Urinary bladder (tissue), 4 donors: ENCODE measurements around the gene SLC9A9. TPM values are rescaled to one million over a fixed set of nuclear protein-coding genes. Genes with fewer than 3 reads are reported as not detected.
A peak's percentile ranks its signal among the peaks of the same experiment; 100 is the strongest.

Experiments
- DNase-seq: peaks from one replicate; pipeline ENCODE4 v3.0.0-alpha.2; 2015; ENCODE audit errors: extremely low spot score
- H3K27ac ChIP-seq: one replicate; pipeline ENCODE4 v1.5.1; 2013; ENCODE audit warnings: low read depth, mild to moderate bottlenecking, moderate library complexity
- H3K36me3 ChIP-seq: one replicate; pipeline ENCODE4 v1.6.1; 2013; ENCODE audit warnings: mild to moderate bottlenecking, moderate library complexity; ENCODE audit not compliant: insufficient read depth
- H3K4me1 ChIP-seq: one replicate; pipeline ENCODE4 v1.6.1; 2013; ENCODE audit warnings: mild to moderate bottlenecking, moderate library complexity; ENCODE audit not compliant: insufficient read depth
- H3K4me3 ChIP-seq: one replicate; pipeline ENCODE4 v1.5.1; 2013; ENCODE audit warnings: low read depth, low read length
- WGBS: extraction: QIAGEN DNeasy Blood & Tissue Kit; methylation state at CpG from one replicate; pipeline ENCODE4 v1.1.7; 2013; 5-methylcytosine and 5-hydroxymethylcytosine counted together
- polyA plus RNA-seq: library from polyadenylated mRNA; stranded (reverse); fragments of 200-250 nt; gene quantifications from one replicate; pipeline ENCODE4 v1.2.3, GENCODE V29; 2013
- total RNA-seq: library from RNA; depleted of rRNA; stranded (reverse); fragments of >200 nt; gene quantifications from one replicate; pipeline ENCODE4 v1.2.3, GENCODE V29; 2014
- donor health status: healthy with polysubstance abuse.
- donor health status: healthy.

Gene SLC9A9
- total and polyA plus RNA-seq, 2 donors, result 28.7 to 46.2 TPM

DNA sequence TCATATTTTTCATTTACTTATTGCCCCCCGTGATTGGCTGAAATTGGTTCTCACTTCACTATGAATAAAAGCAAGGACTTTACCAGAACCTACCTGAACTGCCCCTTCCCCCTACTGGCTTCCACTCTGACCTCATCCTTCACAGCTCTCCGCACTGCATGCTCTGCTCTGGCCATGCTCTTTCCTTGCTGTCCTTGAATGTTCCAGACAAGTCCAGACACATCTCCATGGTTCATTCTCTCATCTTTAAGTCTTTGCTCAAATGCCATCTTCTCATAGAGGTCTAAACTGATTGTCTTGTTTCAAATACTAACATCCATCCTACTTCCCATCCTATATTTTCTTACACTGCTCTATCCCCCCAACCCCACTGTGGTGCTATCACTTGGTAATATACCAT, 599.3 kb downstream of the SLC9A9 start:
- H3K27ac ChIP-seq, result no peak overlapping the region
- no peak for DNase-seq
- no peak overlapping the region for H3K4me3 ChIP-seq
- no peaks in the 10 kb centered on the region for H3K4me1 ChIP-seq
- no peaks in the 10 kb centered on the region for H3K36me3 ChIP-seq
- 94% methylated on average over 2 of the region's 2 CpGs for WGBS

DNA sequence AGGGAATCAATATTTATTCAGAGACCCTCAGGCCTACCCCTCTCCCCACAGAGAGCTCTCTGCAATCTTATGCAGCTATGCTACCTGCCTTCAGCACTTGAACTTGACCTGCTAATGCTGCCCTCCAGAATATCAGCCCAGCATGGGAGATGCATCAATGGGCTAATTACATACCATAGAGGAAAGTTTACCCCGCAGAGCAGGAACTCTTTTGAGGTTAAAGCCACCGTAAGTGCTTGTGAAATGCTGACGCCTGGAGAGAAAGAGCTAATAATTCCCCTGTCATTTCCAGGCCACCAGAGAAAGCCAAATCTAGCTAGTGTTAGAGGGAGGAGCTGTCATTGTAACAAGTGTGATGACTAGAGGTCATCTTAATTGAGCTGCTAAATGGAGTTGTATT, 601.2 kb downstream of the SLC9A9 start:
- 82% methylated on average over 3 of the region's 3 CpGs for WGBS
- DNase-seq, result no peak
- H3K4me1 ChIP-seq, result no peaks in the 10 kb centered on the region
- H3K27ac ChIP-seq, result no peak overlapping the region
- no peak overlapping the region for H3K4me3 ChIP-seq
- H3K36me3 ChIP-seq, result no peaks in the 10 kb centered on the region

DNA sequence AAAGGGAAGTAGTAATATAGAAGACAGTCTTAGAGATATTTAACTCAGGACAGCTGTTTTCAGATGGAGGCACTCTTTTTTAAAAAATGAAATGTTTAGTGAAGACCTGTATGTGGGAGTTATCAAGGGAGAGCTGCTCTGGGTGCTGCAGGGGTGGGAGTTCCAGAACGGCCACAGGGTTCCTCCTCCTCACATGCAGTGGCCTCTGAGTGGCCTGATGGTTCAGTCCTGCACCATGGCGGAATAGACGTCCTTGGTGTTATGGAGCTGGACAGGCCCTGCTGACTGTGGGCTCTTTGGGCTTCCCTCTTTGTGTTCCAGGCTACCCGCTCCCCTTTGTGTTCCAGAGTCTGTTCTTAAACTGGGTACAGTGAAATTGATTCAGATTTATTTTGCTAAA, 602.6 kb downstream of the SLC9A9 start:
- H3K27ac ChIP-seq, result no peak overlapping the region
- no peak overlapping the region for H3K4me3 ChIP-seq
- no peaks in the 10 kb centered on the region for H3K36me3 ChIP-seq
- DNase-seq, result no peak
- H3K4me1 ChIP-seq, result no peaks in the 10 kb centered on the region
- WGBS, result 95% methylated on average over 4 of the region's 4 CpGs

DNA sequence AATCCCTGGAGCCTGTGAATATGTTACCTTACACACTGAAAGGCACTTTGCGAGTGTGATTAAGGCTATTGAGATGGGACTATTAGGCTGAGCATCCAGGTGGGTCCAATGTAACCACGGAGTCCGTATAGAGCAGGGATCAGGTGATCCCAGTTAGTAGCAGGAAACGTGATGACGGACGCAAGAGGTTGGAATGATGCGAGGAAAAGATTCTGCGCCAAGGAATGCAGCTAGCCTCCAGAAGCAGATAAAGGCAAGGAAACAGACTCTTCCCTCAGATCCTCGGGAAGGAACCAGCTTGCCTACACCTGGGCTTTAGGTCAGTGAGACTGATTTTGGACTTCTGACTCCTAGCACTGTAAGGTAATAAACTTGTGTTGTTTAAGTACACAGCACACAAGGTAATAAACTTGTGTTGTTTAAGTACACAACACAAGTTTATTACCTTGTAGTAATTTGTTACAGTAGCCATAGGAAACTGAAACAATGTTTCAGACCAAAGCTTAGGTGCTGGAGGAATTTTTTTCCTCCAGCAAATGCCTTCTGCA, 603.7 kb downstream of the SLC9A9 start:
- 88% methylated on average over 9 of the region's 9 CpGs for WGBS
- no peak overlapping the region for H3K27ac ChIP-seq

DNA sequence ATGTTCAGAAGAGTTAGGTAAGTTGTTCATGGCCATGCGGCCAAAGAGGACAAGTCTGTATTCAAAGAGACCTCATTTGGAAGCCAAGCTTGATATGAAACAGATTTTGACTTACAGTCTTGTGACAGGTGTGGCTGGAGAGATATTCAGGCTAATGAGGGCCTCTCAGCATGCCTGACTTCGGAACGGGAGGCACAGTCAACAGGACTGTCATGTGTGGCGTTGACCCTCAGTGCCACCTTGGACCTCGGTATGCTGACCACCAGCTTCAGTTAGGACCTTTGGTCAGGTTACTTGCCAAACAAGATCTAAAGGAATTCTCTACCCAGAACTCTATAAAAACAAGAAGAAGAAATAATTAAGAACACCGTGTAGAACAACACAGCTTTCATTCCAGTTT, 604.6 kb downstream of the SLC9A9 start:
- DNase-seq, result no peak
- WGBS, result 95% methylated on average over 6 of the region's 6 CpGs
- H3K4me1 ChIP-seq, result no peaks in the 10 kb centered on the region
- H3K4me3 ChIP-seq, result no peak overlapping the region
- no peaks in the 10 kb centered on the region for H3K36me3 ChIP-seq
- H3K27ac ChIP-seq, result no peak overlapping the region

More for the DNA sequence above, 603.7 kb downstream of the SLC9A9 start:
- DNase-seq, result no peak
- Histone ChIP-seq H3K4me1 (no peaks in the 10 kb centered on the region), H3K36me3 (no peaks in the 10 kb centered on the region), H3K4me3 (no peak overlapping the region)

DNA sequence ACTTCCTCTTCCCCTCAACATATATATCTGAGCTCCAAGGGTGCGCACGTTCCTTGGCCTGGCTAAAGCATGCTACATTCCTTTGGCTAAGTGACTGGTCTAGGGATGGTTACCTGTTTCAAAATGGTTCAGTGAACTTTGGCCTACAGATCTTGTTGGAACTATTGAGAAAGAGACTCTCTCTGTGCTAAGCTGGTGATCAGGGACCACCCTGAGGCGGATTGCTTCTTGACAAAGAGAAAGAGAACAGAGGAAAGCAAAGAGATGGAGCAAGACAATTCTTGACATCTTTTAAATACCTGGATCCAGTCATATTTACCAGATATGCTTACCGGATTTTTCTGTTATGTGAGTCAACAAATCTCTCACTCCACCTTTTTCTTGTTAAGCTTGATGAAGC, 605.6 kb downstream of the SLC9A9 start:
- no peak for DNase-seq
- Histone ChIP-seq H3K36me3 (no peaks in the 10 kb centered on the region), H3K4me3 (no peak overlapping the region), H3K4me1 (no peaks in the 10 kb centered on the region), H3K27ac (no peak overlapping the region)
- WGBS, result 73% methylated on average over 4 of the region's 4 CpGs

DNA sequence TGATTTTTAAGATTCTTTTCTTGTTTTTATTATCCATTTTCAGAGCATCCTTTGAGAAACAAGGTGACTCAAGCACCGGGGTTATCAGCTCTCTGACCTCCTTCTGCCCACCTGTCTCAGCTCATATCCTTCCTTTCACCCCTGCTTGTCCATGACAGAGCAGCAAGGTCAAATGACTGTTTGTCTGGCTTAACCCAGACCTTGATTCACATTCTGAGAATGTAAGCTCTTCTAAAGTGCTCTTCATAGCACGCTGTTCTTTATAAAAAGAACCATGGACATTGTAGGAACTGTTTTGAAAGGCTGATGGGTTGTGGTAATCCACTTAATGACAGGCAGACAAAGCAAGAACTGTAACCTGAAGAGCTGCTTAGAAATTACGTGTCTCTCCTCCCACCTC, 606.2 kb downstream of the SLC9A9 start:
- 53% methylated on average over 3 of the region's 3 CpGs for WGBS
- Histone ChIP-seq H3K36me3 (no peaks in the 10 kb centered on the region), H3K4me1 (no peaks in the 10 kb centered on the region), H3K4me3 (no peak overlapping the region), H3K27ac (no peak overlapping the region)
- DNase-seq, result no peak

DNA sequence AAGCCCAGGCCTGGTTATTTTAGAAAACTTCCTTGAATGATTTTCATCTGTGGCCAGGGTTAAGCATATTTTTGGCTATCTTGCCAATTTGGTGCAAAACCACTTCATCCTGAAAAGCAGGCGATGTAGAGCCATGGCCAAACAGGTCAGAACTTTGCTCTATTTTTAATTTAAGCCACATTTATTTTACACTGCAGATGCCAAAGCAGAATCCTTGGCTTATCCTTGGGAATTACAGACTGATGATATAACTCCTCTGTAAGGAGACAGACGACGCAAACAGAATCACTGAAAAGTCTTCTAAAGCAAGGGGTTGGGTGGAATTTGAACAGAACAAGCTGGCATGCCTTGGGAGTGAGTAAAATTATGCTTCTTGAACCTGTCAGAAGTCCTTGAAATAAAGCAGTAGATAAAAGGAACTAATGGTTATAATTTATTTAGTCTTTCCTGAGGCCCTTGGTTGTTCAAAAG, 606.8 kb downstream of the SLC9A9 start:
- Histone ChIP-seq H3K27ac (no peak overlapping the region), H3K36me3 (no peaks in the 10 kb centered on the region), H3K4me1 (no peaks in the 10 kb centered on the region), H3K4me3 (no peak overlapping the region)
- peak; percentile 36 for DNase-seq
- 36% methylated on average over 3 of the region's 3 CpGs for WGBS

DNA sequence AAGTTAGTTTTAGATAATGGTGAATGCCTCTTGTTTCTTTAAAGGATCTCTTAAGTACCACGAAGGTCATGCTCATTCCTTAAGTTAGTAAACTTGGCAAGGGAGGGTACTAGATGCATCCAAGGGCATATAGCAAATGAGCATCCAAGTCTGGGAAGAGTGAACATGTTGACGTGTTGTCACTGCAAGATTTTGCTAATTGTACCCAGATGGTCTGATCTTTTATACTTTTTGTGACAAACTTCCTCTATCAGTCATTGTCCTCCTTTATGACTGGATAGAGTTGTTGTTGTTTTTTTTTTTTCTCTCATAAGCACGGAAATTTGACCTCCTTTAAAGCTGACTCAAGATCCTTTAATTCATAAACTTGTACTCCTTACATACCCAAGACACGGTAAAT, 607.4 kb downstream of the SLC9A9 start:
- Histone ChIP-seq H3K27ac (no peak overlapping the region), H3K4me3 (no peak overlapping the region), H3K4me1 (no peaks in the 10 kb centered on the region), H3K36me3 (no peaks in the 10 kb centered on the region)
- WGBS, result 56% methylated on average over 4 of the region's 4 CpGs
- DNase-seq, result no peak

DNA sequence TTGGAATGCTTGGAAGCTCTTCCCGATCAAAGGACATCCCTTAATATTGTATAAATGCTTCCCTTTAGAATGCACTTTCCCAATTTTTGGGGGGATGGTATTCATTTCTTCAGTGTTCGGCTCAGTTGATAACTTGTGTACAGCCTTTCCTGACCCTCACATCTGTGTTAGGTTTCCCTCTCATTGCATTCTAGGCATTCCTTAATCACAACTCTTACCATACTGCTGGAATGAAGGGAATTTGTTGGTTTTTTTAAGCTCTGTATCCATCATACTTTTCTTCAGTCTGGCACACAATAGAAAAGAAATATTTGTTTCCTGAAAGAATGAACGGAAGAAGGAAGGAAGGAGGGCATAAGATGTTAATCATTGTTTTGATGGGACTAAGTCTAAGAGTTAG, 609.2 kb downstream of the SLC9A9 start:
- DNase-seq, result no peak
- no peaks in the 10 kb centered on the region for H3K4me1 ChIP-seq
- no peaks in the 10 kb centered on the region for H3K36me3 ChIP-seq
- H3K4me3 ChIP-seq, result no peak overlapping the region
- WGBS, result 74% methylated on average over 3 of the region's 3 CpGs
- no peak overlapping the region for H3K27ac ChIP-seq

DNA sequence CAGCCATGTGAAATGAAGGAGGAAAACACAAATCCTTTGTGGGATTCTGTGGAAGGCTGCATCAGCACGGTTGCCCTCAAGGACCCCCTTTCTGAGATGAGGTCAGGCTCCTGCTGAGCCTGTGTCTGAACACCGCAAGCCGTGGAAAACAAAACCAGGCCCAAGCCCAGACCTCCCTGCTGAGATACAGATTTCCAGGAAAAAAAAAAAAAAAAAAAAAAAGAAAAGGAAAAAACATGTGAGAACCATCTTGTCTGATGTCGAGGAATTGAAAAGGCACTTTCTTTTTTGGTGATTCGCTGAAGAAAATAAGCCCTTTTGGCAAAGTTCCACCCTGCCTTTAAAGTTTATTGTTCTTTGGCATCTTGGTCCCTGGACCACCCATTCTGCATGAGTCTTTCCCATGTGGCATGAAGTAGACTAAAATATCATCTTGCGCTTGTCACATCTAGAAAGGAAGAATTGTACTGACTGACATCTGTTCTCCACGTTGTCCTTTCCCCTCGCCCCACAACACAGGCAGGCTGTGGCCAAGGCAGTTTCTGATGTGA, 611.1 kb downstream of the SLC9A9 start:
- Histone ChIP-seq H3K4me1 (no peaks in the 10 kb centered on the region), H3K36me3 (no peaks in the 10 kb centered on the region), H3K27ac (no peak overlapping the region), H3K4me3 (no peak overlapping the region)
- no peak for DNase-seq
- 66% methylated on average over 8 of the region's 8 CpGs for WGBS

DNA sequence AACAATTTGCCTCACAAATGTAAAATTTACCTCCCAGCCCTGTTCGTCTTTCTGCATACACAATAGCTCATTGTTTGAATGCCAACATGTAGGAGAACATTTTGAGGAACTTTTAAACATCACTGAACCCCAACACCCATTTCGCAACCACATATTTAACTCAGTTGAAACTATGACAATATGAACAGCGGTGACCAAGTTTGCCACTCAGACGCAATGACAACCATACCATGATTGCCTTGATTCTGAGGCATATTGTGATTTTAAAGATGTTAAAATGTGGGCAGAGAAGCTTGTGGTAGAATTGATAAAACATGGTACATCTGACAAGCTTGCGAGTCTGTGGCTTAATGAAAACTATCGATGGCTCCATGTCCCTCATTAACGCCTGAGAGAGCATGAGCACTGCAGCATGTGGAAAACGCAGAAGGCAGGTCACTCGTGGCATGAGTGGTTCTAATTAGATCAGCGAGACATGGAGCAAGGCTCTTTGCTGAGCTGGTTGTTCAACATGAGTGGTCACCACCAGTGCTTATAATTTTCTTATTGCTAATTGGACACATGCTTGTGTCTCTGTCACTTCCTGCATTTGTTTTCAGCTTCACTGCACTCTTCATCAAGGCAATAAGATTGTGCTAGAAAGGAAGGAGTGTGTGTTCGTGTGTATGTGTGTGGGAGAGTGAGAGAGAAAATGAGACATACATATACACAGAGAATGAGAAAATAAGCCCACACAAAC, 611.9 kb downstream of the SLC9A9 start:
- DNase-seq, result no peak
- Histone ChIP-seq H3K4me1 (no peaks in the 10 kb centered on the region), H3K27ac (no peak overlapping the region), H3K36me3 (no peaks in the 10 kb centered on the region), H3K4me3 (no peak overlapping the region)
- 92% methylated on average over 11 of the region's 11 CpGs for WGBS

DNA sequence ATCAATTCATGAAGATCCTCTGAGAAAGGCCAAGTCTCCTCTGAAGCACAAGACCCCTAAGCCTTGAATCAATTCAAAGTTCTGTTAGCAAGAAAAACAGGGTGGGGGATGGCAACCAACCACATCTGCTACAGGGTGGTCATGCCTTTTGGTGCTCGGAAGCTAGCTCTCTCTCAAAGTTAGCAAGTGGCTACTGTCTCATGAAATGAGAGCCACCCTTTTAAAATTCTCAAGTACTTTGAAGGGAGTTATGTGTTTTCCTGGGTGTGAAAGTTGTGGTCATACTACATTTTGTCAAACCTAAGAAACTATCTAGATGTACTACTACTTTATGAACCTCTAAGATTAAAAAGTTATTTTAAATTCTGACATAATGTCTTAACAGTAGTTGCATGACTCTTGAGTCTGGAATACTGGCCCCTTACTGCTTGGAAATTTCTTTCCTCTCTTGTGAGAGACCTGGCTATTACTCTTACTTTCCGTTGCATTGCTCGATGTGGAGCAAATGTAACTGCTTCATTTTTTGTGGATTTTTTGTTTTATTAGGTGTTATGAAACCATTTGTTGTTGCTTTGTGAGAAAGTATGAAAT, 612.6 kb downstream of the SLC9A9 start:
- no peaks in the 10 kb centered on the region for H3K4me1 ChIP-seq
- WGBS, result 97% methylated on average over 3 of the region's 3 CpGs
- no peaks in the 10 kb centered on the region for H3K36me3 ChIP-seq
- DNase-seq, result no peak
- H3K4me3 ChIP-seq, result no peak overlapping the region
- H3K27ac ChIP-seq, result no peak overlapping the region

DNA sequence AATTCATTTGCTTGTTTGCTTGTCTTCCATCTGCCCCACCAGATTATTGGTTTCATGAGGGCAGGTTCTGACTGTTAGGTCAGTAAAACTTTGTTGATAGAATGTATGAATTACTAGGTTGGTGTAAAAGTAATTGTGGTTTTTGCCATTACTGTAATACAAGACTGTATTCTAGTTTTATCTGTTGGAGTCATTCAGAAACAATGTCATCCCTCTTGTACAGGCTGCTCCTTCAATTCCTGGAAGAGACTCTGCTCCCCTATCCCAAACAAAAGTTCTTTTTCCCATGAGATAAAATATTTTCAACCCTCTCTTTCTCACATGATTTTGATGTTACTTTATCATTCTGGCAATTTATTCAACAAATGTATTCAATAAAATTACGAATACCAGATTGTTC, 613.7 kb downstream of the SLC9A9 start:
- H3K4me1 ChIP-seq, result no peaks in the 10 kb centered on the region
- no peaks in the 10 kb centered on the region for H3K36me3 ChIP-seq
- 70% methylated on average over 1 of the region's 1 CpG for WGBS
- H3K4me3 ChIP-seq, result no peak overlapping the region
- no peak overlapping the region for H3K27ac ChIP-seq
- no peak for DNase-seq
